DOHH2 (cell line): Measurements from ENCODE around the gene NUP210.
A peak's percentile ranks its signal among the peaks of the same experiment; 100 is the strongest.

Experiments used
- EZH2phosphoT487 ChIP-seq: fragments of 200-600 bp; sonication (generic); IDR thresholded peaks from 2 replicates; pipeline ENCODE4 v1.6.1; 2017; ENCODE audit warnings: borderline replicate concordance, mild to moderate bottlenecking, antibody characterized with exemption, low read length, moderate library complexity, mixed read lengths
- TF ChIP-seq, protein P1 (sequence below): fragments of 200-600 bp; sonication (generic); IDR thresholded peaks from one replicate; pipeline ENCODE4 v1.5.1; 2014; ENCODE audit warnings: antibody characterized with exemption, mild to moderate bottlenecking, low read depth, low read length; ENCODE audit not compliant: poor library complexity, severe bottlenecking

DNA sequence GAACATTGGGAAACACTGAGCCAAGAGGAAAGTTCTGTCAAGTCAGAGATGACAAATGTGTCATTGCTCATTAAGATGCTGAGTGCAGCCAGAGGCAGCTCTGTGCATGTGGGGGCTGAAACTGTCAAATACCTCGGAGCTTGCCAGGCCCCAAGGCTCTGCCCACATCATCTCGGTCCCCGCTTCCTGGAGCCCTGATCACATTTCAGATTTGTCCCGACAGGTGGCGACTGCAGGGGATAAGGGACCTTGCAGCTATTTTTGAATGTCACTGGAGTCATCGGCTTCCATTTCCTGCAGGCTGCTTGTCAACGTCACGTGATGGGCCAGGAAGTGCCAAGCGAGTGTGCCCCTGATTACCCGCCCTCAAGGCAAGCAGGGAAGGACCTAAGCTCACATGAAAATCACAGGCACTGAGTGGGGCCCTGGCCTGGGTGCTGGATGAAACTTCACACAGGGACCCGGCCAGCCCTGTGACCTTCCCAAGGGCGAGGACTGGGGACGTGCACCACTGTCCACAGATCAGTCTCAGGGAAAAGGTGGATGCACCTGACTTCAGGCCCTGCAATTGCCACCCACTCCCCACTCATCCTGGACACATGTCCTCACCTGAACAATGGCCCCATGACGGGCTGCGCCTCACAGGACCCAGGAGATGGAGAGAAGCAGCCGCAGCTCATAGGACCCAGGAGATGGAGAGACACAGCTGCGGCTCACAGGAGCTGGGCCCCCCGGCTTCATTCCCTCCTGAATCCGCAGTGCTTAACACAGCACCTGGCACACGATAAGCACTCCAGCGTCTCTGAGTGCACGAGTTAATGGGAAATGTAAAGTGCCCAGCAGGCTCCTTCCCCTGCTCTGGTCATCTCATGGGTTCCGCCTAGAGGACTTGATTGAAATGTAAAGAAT, 73.4 kb downstream of the NUP210 start:
- TF ChIP-seq, protein P1, sequence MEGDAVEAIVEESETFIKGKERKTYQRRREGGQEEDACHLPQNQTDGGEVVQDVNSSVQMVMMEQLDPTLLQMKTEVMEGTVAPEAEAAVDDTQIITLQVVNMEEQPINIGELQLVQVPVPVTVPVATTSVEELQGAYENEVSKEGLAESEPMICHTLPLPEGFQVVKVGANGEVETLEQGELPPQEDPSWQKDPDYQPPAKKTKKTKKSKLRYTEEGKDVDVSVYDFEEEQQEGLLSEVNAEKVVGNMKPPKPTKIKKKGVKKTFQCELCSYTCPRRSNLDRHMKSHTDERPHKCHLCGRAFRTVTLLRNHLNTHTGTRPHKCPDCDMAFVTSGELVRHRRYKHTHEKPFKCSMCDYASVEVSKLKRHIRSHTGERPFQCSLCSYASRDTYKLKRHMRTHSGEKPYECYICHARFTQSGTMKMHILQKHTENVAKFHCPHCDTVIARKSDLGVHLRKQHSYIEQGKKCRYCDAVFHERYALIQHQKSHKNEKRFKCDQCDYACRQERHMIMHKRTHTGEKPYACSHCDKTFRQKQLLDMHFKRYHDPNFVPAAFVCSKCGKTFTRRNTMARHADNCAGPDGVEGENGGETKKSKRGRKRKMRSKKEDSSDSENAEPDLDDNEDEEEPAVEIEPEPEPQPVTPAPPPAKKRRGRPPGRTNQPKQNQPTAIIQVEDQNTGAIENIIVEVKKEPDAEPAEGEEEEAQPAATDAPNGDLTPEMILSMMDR, result peak; percentile 22
- TF ChIP-seq EZH2phosphoT487, result no peak
